ENCODE data around the gene VKORC1.
A peak's percentile ranks its signal among the peaks of the same experiment; 100 is the strongest.
"Not testable (repeated sequence)": the region's sequence is repeated elsewhere in the genome, so short reads cannot be mapped to it uniquely, and the experiment has no call there.

The VKORC1 gene

GRCh38 chr16:31105677-31106213 lies 11.1 kb upstream of the VKORC1 start:
- Histone ChIP-seq H3K27ac (replicated peaks) (peak overlapping the region; percentile 74), H3K4me3 (replicated peaks; ENCODE audit: insufficient read depth, low read length) (no peak overlapping the region)
- DNase-seq (ENCODE audit: low read depth in 1 of 2, low spot score in 1 of 2), result peak; percentile 83 to 84

GRCh38 chr16:31100876-31101641 lies 6.5 kb upstream of the VKORC1 start:
- H3K27ac ChIP-seq (replicated peaks); H3K27me3 ChIP-seq (ENCODE audit: insufficient read depth, poor library complexity, severe bottlenecking); H3K4me3 ChIP-seq (replicated peaks; ENCODE audit: insufficient read depth, low read length); DNase-seq (ENCODE audit: low read depth in 1 of 2, low spot score in 1 of 2): not testable (repeated sequence)

More at GRCh38 chr16:31105677-31106213, 11.1 kb upstream of the VKORC1 start:
- TF ChIP-seq POLR2AphosphoS5 (IDR thresholded peaks at IDR 0.05; ENCODE audit: low read depth) (peak; percentile 46; the same call in 1 of the 2 replicates), CTCF (IDR thresholded peaks at IDR 0.05; ENCODE audit: insufficient read depth, low read length) (peak; percentile 65), REST (IDR thresholded peaks at IDR 0.05; ENCODE audit: insufficient replicate concordance, low read depth) (no peak), SPI1 (IDR thresholded peaks at IDR 0.05; ENCODE audit: borderline replicate concordance, low read depth) (no peak)
- no peaks in the 10 kb centered on the region for H3K27me3 ChIP-seq (ENCODE audit: insufficient read depth, poor library complexity, severe bottlenecking)

GRCh38 chr16:31099860-31100638 lies 5.5 kb upstream of the VKORC1 start:
- H3K4me3 ChIP-seq (replicated peaks; ENCODE audit: insufficient read depth, low read length), result no peak overlapping the region
- TF ChIP-seq SPI1 (IDR thresholded peaks at IDR 0.05; ENCODE audit: borderline replicate concordance, low read depth), result no peak
- no peak for TF ChIP-seq CTCF (IDR thresholded peaks at IDR 0.05; ENCODE audit: insufficient read depth, low read length)
- TF ChIP-seq GABPA (IDR thresholded peaks at IDR 0.05; ENCODE audit: low read depth), result no peak
- no peak for TF ChIP-seq REST (IDR thresholded peaks at IDR 0.05; ENCODE audit: insufficient replicate concordance, low read depth)
- TF ChIP-seq POLR2AphosphoS5 (IDR thresholded peaks at IDR 0.05; ENCODE audit: low read depth), result no peak
- no peak overlapping the region for H3K27ac ChIP-seq (replicated peaks)
- H3K27me3 ChIP-seq (ENCODE audit: insufficient read depth, poor library complexity, severe bottlenecking), result no peaks in the 10 kb centered on the region
- no peak for DNase-seq (ENCODE audit: low read depth in 1 of 2, low spot score in 1 of 2)

- H3K27ac ChIP-seq (replicated peaks), result peak overlapping the region; percentile 68
- DNase-seq (ENCODE audit: low read depth in 1 of 2, low spot score in 1 of 2), result no peak
- TF ChIP-seq GABPA (IDR thresholded peaks at IDR 0.05; ENCODE audit: low read depth) (no peak), REST (IDR thresholded peaks at IDR 0.05; ENCODE audit: insufficient replicate concordance, low read depth) (no peak), SPI1 (IDR thresholded peaks at IDR 0.05; ENCODE audit: borderline replicate concordance, low read depth) (no peak), POLR2AphosphoS5 (IDR thresholded peaks at IDR 0.05; ENCODE audit: low read depth) (no peak), CTCF (IDR thresholded peaks at IDR 0.05; ENCODE audit: insufficient read depth, low read length) (no peak)
- peak overlapping the region; percentile 79 for H3K4me3 ChIP-seq (replicated peaks; ENCODE audit: insufficient read depth, low read length)
- H3K27me3 ChIP-seq (ENCODE audit: insufficient read depth, poor library complexity, severe bottlenecking), result no peaks in the 10 kb centered on the region
Observed at GRCh38 chr16:31094088-31094423, 541 bp downstream of the VKORC1 start.

Data from HL-60 (cell line).